A673 (cell line): ENCODE measurements around the gene ULK1. TPM values are rescaled to one million over a fixed set of nuclear protein-coding genes. Genes with fewer than 3 reads are reported as not detected.
A peak's percentile ranks its signal among the peaks of the same experiment; 100 is the strongest.

Source experiments
- BruUV-seq: library from RNA; stranded (reverse); fragments of 400-500 nt; replicated peaks from 2 replicates; lab custom pipeline; 2021; lab: Mats Ljungman, UMichigan
- CTCF ChIA-PET: fragments of 300-600 bp; sonication (Branson Sonifier 250); formaldehyde crosslinking; loops from one replicate; lab custom pipeline; 2022; ENCODE audit warnings: antibody characterized with exemption; lab: Charles Lee
- POLR2A ChIA-PET: fragments of 300-600 bp; sonication (Branson Sonifier 250); formaldehyde crosslinking; loops from one replicate; lab custom pipeline; 2022; ENCODE audit warnings: antibody characterized with exemption; ENCODE audit not compliant: low non-redundant PET; lab: Charles Lee
- DNase-seq: peaks from one replicate; pipeline ENCODE4 v3.0.0-alpha.2; 2015; ENCODE audit warnings: low spot score
- H3K27ac ChIP-seq: fragments of 200-600 bp; sonication (generic); 2 replicates; pipeline ENCODE4 v1.5.1; 2016; ENCODE audit warnings: mixed run types, low read depth, mild to moderate bottlenecking, mixed read lengths, antibody characterized with exemption, low read length; ENCODE audit not compliant: poor library complexity, severe bottlenecking
- H3K27me3 ChIP-seq: fragments of 200-600 bp; sonication (generic); replicated peaks from 2 replicates; pipeline ENCODE4 v1.6.1; 2017; ENCODE audit warnings: mixed run types, low read depth, mild to moderate bottlenecking, mixed read lengths, antibody characterized with exemption, low read length; ENCODE audit not compliant: insufficient read depth, poor library complexity
- H3K36me3 ChIP-seq: fragments of 200-600 bp; sonication (generic); 2 replicates; pipeline ENCODE4 v1.6.1; 2016; ENCODE audit warnings: mixed run types, mild to moderate bottlenecking, mixed read lengths, antibody characterized with exemption, low read length; ENCODE audit not compliant: insufficient read depth, poor library complexity, severe bottlenecking
- H3K4me1 ChIP-seq: fragments of 200-600 bp; sonication (generic); 2 replicates; pipeline ENCODE4 v1.6.1; 2017; ENCODE audit warnings: mixed run types, mild to moderate bottlenecking, mixed read lengths, antibody characterized with exemption, low read length; ENCODE audit not compliant: insufficient read depth, poor library complexity, severe bottlenecking
- H3K4me3 ChIP-seq: fragments of 200-600 bp; sonication (generic); 2 replicates; pipeline ENCODE4 v1.5.1; 2016; ENCODE audit warnings: low read depth, mixed run types, mild to moderate bottlenecking, mixed read lengths, low read length; ENCODE audit not compliant: poor library complexity, severe bottlenecking
- H3K9me3 ChIP-seq: fragments of 200-600 bp; sonication (generic); 2 replicates; pipeline ENCODE4 v1.6.1; 2016; ENCODE audit warnings: mixed run types, low read depth, mild to moderate bottlenecking, mixed read lengths, antibody characterized with exemption, low read length; ENCODE audit not compliant: poor library complexity, severe bottlenecking
- CTCF ChIP-seq: fragments of 300-800, 200-600 bp; sonication (generic); conservative IDR thresholded peaks from 2 replicates; pipeline ENCODE4 v1.5.1; 2017; ENCODE audit warnings: low read depth, mild to moderate bottlenecking, antibody characterized with exemption, low read length, moderate library complexity, mixed read lengths
- EZH2 ChIP-seq: fragments of 200-600 bp; sonication (generic); IDR thresholded peaks from 2 replicates; pipeline ENCODE4 v1.6.1; 2017; ENCODE audit warnings: borderline replicate concordance, low read depth, mild to moderate bottlenecking, mixed read lengths, antibody characterized with exemption, low read length; ENCODE audit not compliant: poor library complexity, severe bottlenecking
- intact Hi-C: fragments of 100-400 bp; cut with micrococcal nuclease; formaldehyde crosslinking; loops from one replicate; pipeline ENCODE4 v1.10.0; 2022; ENCODE audit not compliant: unreplicated experiment
- total RNA-seq: library from RNA; stranded (reverse); gene quantifications from 2 replicates; pipeline ENCODE4 v1.2.3, GENCODE V29; 2021

Gene ULK1
- total RNA-seq, 1 experiment from 2014 or later, result 57.3 TPM

- ChIA-PET CTCF (no interaction called here), POLR2A (no interaction called here)
- intact Hi-C loops, result no loop called here
Observed at GRCh38 chr12:131902332-131903241, 8.2 kb downstream of the ULK1 start.

GRCh38 chr12:131903270-131904255 is 9.1 kb downstream of the ULK1 start:
- POLR2A ChIA-PET, result no interaction called here
- H3K4me1 ChIP-seq, result no peaks in the 10 kb centered on the region
- intact Hi-C loops, result no loop called here
- H3K36me3 ChIP-seq, result peaks cover under 1% of the 10 kb centered on the region
- no peak for DNase-seq
- no TSS peak for BruUV-seq
- H3K27me3 ChIP-seq, result no peaks in the 10 kb centered on the region
- TF ChIP-seq EZH2, result no peak
- TF ChIP-seq CTCF, result no peak
- H3K27ac ChIP-seq, result no peak overlapping the region
- CTCF ChIA-PET, result no interaction called here
- H3K9me3 ChIP-seq, result no peaks in the 10 kb centered on the region
- no peak overlapping the region for H3K4me3 ChIP-seq

More at GRCh38 chr12:131902332-131903241, 8.2 kb downstream of the ULK1 start:
- BruUV-seq, result no TSS peak
- no peaks in the 10 kb centered on the region for H3K27me3 ChIP-seq
- no peaks in the 10 kb centered on the region for H3K4me1 ChIP-seq
- no peak overlapping the region for H3K4me3 ChIP-seq
- no peak for DNase-seq
- H3K36me3 ChIP-seq, result no peaks in the 10 kb centered on the region
- no peak for TF ChIP-seq EZH2
- TF ChIP-seq CTCF, result no peak
- peak overlapping the region; percentile 30 for H3K27ac ChIP-seq
- H3K9me3 ChIP-seq, result no peaks in the 10 kb centered on the region

- BruUV-seq, result no TSS peak
- no peaks in the 10 kb centered on the region for H3K27me3 ChIP-seq
- H3K27ac ChIP-seq, result no peak overlapping the region
- CTCF ChIA-PET, result no interaction called here
- no peak for TF ChIP-seq EZH2
- no peak for TF ChIP-seq CTCF
- POLR2A ChIA-PET, result no interaction called here
- intact Hi-C loops, result no loop called here
- no peak overlapping the region for H3K4me3 ChIP-seq
- no peaks in the 10 kb centered on the region for H3K4me1 ChIP-seq
- peaks cover 4% of the 10 kb centered on the region for H3K36me3 ChIP-seq
- no peak for DNase-seq
- H3K9me3 ChIP-seq, result no peaks in the 10 kb centered on the region
Observed at GRCh38 chr12:131904346-131904745, 9.9 kb downstream of the ULK1 start.
